H1 (cell line): Measurements from ENCODE around the gene RNF4. TPM values are rescaled to one million over a fixed set of nuclear protein-coding genes. Genes with fewer than 3 reads are reported as not detected.

Source experiments
- polyA plus RNA-seq, 7 experiments: library from polyadenylated mRNA; depleted of rRNA in 3 of 7; stranded (reverse) in 5 of 7; unstranded in 2 of 7; fragments of >200 nt in 5 of 7; fragments of 200-250 nt in 2 of 7; gene quantifications; 1 replicate in 5 of 7; 2 replicates in 1 of 7; 4 replicates in 1 of 7; pipeline versions ENCODE4 v1.2.1 to v1.2.3, GENCODE V29; 2011 to 2013; ENCODE audit warnings: missing spikeins in 2 of 7, mixed read lengths in 2 of 7
- total RNA-seq: library from RNA; stranded (reverse); fragmentation: NEBNext Ultra II Directional; extraction: Animal tissue kit (Norgen Biotek cat#: 25700); gene quantifications from 2 replicates; pipeline ENCODE4 v1.2.1, GENCODE V29; 2021
- TF ChIP-seq, protein P1 (sequence below): fragments of 300-600 bp; sonication (generic); IDR thresholded peaks from 2 replicates; pipeline ENCODE4 v1.7.1; 2012; ENCODE audit warnings: low read length, moderate library complexity, mild to moderate bottlenecking, inconsistent platforms; ENCODE audit not compliant: insufficient replicate concordance

Gene RNF4
- total and polyA plus RNA-seq, 2 of the 8 experiments (the other 6 are each of a cell fraction or from before 2014, with no cell fraction given): 68.2 to 78.9 TPM

DNA sequence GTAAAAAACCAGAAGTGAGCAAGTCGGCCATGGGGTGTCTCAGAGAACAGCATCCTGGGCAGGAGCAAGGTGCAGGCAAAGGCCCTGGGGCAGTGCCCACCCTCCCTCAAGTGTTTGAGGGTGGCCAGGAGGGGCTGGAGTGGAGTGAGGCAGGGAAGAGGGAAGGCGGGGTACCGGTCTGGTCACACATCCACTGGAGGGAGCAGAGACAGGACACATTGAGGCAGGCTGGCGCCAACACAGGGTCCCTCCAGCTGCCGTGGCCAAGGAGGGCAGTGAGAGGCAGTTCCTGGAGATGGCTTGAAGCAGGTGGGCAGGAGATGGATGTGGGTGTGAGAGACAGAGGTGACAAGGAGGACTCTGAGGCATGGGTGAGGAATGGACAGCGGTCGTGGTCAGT, 20.3 kb upstream of the RNF4 start (continued):
- TF ChIP-seq, protein P1, sequence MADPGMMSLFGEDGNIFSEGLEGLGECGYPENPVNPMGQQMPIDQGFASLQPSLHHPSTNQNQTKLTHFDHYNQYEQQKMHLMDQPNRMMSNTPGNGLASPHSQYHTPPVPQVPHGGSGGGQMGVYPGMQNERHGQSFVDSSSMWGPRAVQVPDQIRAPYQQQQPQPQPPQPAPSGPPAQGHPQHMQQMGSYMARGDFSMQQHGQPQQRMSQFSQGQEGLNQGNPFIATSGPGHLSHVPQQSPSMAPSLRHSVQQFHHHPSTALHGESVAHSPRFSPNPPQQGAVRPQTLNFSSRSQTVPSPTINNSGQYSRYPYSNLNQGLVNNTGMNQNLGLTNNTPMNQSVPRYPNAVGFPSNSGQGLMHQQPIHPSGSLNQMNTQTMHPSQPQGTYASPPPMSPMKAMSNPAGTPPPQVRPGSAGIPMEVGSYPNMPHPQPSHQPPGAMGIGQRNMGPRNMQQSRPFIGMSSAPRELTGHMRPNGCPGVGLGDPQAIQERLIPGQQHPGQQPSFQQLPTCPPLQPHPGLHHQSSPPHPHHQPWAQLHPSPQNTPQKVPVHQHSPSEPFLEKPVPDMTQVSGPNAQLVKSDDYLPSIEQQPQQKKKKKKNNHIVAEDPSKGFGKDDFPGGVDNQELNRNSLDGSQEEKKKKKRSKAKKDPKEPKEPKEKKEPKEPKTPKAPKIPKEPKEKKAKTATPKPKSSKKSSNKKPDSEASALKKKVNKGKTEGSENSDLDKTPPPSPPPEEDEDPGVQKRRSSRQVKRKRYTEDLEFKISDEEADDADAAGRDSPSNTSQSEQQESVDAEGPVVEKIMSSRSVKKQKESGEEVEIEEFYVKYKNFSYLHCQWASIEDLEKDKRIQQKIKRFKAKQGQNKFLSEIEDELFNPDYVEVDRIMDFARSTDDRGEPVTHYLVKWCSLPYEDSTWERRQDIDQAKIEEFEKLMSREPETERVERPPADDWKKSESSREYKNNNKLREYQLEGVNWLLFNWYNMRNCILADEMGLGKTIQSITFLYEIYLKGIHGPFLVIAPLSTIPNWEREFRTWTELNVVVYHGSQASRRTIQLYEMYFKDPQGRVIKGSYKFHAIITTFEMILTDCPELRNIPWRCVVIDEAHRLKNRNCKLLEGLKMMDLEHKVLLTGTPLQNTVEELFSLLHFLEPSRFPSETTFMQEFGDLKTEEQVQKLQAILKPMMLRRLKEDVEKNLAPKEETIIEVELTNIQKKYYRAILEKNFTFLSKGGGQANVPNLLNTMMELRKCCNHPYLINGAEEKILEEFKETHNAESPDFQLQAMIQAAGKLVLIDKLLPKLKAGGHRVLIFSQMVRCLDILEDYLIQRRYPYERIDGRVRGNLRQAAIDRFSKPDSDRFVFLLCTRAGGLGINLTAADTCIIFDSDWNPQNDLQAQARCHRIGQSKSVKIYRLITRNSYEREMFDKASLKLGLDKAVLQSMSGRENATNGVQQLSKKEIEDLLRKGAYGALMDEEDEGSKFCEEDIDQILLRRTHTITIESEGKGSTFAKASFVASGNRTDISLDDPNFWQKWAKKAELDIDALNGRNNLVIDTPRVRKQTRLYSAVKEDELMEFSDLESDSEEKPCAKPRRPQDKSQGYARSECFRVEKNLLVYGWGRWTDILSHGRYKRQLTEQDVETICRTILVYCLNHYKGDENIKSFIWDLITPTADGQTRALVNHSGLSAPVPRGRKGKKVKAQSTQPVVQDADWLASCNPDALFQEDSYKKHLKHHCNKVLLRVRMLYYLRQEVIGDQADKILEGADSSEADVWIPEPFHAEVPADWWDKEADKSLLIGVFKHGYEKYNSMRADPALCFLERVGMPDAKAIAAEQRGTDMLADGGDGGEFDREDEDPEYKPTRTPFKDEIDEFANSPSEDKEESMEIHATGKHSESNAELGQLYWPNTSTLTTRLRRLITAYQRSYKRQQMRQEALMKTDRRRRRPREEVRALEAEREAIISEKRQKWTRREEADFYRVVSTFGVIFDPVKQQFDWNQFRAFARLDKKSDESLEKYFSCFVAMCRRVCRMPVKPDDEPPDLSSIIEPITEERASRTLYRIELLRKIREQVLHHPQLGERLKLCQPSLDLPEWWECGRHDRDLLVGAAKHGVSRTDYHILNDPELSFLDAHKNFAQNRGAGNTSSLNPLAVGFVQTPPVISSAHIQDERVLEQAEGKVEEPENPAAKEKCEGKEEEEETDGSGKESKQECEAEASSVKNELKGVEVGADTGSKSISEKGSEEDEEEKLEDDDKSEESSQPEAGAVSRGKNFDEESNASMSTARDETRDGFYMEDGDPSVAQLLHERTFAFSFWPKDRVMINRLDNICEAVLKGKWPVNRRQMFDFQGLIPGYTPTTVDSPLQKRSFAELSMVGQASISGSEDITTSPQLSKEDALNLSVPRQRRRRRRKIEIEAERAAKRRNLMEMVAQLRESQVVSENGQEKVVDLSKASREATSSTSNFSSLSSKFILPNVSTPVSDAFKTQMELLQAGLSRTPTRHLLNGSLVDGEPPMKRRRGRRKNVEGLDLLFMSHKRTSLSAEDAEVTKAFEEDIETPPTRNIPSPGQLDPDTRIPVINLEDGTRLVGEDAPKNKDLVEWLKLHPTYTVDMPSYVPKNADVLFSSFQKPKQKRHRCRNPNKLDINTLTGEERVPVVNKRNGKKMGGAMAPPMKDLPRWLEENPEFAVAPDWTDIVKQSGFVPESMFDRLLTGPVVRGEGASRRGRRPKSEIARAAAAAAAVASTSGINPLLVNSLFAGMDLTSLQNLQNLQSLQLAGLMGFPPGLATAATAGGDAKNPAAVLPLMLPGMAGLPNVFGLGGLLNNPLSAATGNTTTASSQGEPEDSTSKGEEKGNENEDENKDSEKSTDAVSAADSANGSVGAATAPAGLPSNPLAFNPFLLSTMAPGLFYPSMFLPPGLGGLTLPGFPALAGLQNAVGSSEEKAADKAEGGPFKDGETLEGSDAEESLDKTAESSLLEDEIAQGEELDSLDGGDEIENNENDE: no peak
